CD14-positive monocyte (primary cell): ENCODE measurements around the gene ESRRB. TPM values are rescaled to one million over a fixed set of nuclear protein-coding genes. Genes with fewer than 3 reads are reported as not detected.

Source experiments
- DNase-seq, 3 donors: peaks; one replicate each; pipeline ENCODE4 v3.0.0-alpha.2; 2011 to 2022
- H2AFZ ChIP-seq: 2 replicates; pipeline ENCODE4 v1.6.0; 2012; ENCODE audit warnings: mild to moderate bottlenecking, low read depth, low read length, inconsistent platforms; ENCODE audit not compliant: insufficient read depth, poor library complexity, severe bottlenecking
- H3K27ac ChIP-seq, 2 donors: 1 replicate in 1 of 2; 2 replicates in 1 of 2; pipeline ENCODE4 v1.5.1; 2012 to 2013; ENCODE audit warnings: low read length in 2 of 2, control low read depth in 1 of 2, inconsistent platforms in 1 of 2, low read depth in 1 of 2, mild to moderate bottlenecking in 1 of 2
- H3K27me3 ChIP-seq, 2 donors: one replicate each; pipeline versions ENCODE4 v1.6.0 to v1.6.1; 2011 to 2013; ENCODE audit warnings: low read length in 2 of 2; ENCODE audit not compliant: control insufficient read depth in 2 of 2, insufficient read depth in 2 of 2
- H3K36me3 ChIP-seq, 2 donors: replicated peaks in 1 of 2; 1 replicate in 1 of 2; 2 replicates in 1 of 2; pipeline versions ENCODE4 v1.5.1 to v1.6.1; 2012 to 2013; ENCODE audit warnings: low read length in 2 of 2, control low read depth in 1 of 2, inconsistent platforms in 1 of 2, mild to moderate bottlenecking in 1 of 2; ENCODE audit not compliant: insufficient read depth in 2 of 2, control insufficient read depth in 1 of 2
- H3K4me1 ChIP-seq, 2 donors: 1 replicate in 1 of 2; 2 replicates in 1 of 2; pipeline versions ENCODE4 v1.5.1 to v1.6.1; 2012 to 2013; ENCODE audit warnings: low read length in 2 of 2, control low read depth in 1 of 2, inconsistent platforms in 1 of 2, mild to moderate bottlenecking in 1 of 2, moderate library complexity in 1 of 2; ENCODE audit not compliant: insufficient read depth in 2 of 2, control insufficient read depth in 1 of 2
- H3K4me2 ChIP-seq: replicated peaks from 2 replicates; pipeline ENCODE3; 2012; ENCODE audit warnings: low read length, moderate library complexity, mild to moderate bottlenecking; ENCODE audit not compliant: poor library complexity, severe bottlenecking; ENCODE audit errors: extremely low read depth
- H3K4me3 ChIP-seq, 3 experiments: fragments of 200-600 bp in 1 of 3; sonication (generic) in 1 of 3; replicated peaks in 1 of 3; 1 replicate in 2 of 3; 2 replicates in 1 of 3; pipeline ENCODE4 v1.5.1; 2011 to 2013; ENCODE audit warnings: low read length in 3 of 3, mild to moderate bottlenecking in 3 of 3, control low read depth in 2 of 3, low read depth in 2 of 3, inconsistent platforms in 1 of 3, moderate library complexity in 1 of 3
- H3K79me2 ChIP-seq: 2 replicates; pipeline ENCODE4 v1.6.0; 2012; ENCODE audit warnings: mild to moderate bottlenecking, control low read depth, inconsistent platforms, low read length, moderate library complexity; ENCODE audit not compliant: insufficient read depth
- H3K9ac ChIP-seq: 2 replicates; pipeline ENCODE4 v1.6.0; 2017; ENCODE audit warnings: low read length, mild to moderate bottlenecking; ENCODE audit not compliant: insufficient read depth, poor library complexity, severe bottlenecking
- H3K9me3 ChIP-seq, 2 donors: replicated peaks in 1 of 2; 1 replicate in 1 of 2; 2 replicates in 1 of 2; pipeline versions ENCODE4 v1.5.1 to v1.6.1; 2012 to 2013; ENCODE audit warnings: low read length in 2 of 2, control low read depth in 1 of 2; ENCODE audit not compliant: control insufficient read depth in 1 of 2, insufficient read depth in 1 of 2
- H4K20me1 ChIP-seq: 2 replicates; pipeline ENCODE4 v1.6.0; 2012; ENCODE audit warnings: mild to moderate bottlenecking, low read length, control low read depth, moderate library complexity; ENCODE audit not compliant: insufficient read depth
- H3K27ac Mint-ChIP-seq, 7 donors: one replicate each; pipeline ENCODE4 v1.8.0; 2020; ENCODE audit warnings: mild to moderate bottlenecking in 7 of 7, mixed read lengths in 7 of 7, moderate library complexity in 6 of 7, inconsistent platforms in 2 of 7
- H3K27me3 Mint-ChIP-seq, 3 donors: one replicate each; pipeline ENCODE4 v1.8.0; 2021 to 2022; ENCODE audit warnings: low read depth in 3 of 3, mild to moderate bottlenecking in 3 of 3, mixed read lengths in 3 of 3, moderate library complexity in 3 of 3, inconsistent platforms in 1 of 3
- H3K36me3 Mint-ChIP-seq, 2 donors: one replicate each; pipeline ENCODE4 v1.8.0; 2020; ENCODE audit warnings: mixed read lengths in 2 of 2, inconsistent platforms in 1 of 2, mild to moderate bottlenecking in 1 of 2
- H3K4me1 Mint-ChIP-seq: one replicate; pipeline ENCODE4 v1.8.0; 2020; ENCODE audit warnings: mild to moderate bottlenecking, mixed read lengths
- H3K4me3 Mint-ChIP-seq, 2 donors: one replicate each; pipeline ENCODE4 v1.8.0; 2020; ENCODE audit warnings: mild to moderate bottlenecking in 2 of 2, mixed read lengths in 2 of 2, moderate library complexity in 1 of 2
- H3K9me3 Mint-ChIP-seq, 7 donors: one replicate each; pipeline ENCODE4 v1.8.0; 2020 to 2022; ENCODE audit warnings: mixed read lengths in 7 of 7, mild to moderate bottlenecking in 6 of 7, moderate library complexity in 6 of 7, inconsistent platforms in 2 of 7
- CTCF ChIP-seq: fragments of 200-600 bp; IDR thresholded peaks from one replicate; pipeline ENCODE4 v1.8.0; 2022; ENCODE audit warnings: antibody characterized with exemption, mild to moderate bottlenecking
- WGBS: methylation state at CpG from one replicate; pipeline ENCODE4 v1.1.5; 2013; ENCODE audit warnings: missing lambda C conversion rate; ENCODE audit not compliant: insufficient coverage; 5-methylcytosine and 5-hydroxymethylcytosine counted together
- intact Hi-C, 2 donors: fragments of 100-400 bp; cut with micrococcal nuclease; formaldehyde crosslinking; loops; one replicate each; pipeline versions ENCODE4 v1.15.0 to v1.15.1; 2023
- polyA plus RNA-seq, 3 donors: library from polyadenylated mRNA; depleted of rRNA in 1 of 3; unstranded in 2 of 3; stranded (reverse) in 1 of 3; fragments of 300-500 nt in 2 of 3; fragments of >200 nt in 1 of 3; fragmentation: Illumina TruSeq in 2 of 3; gene quantifications; 1 replicate in 2 of 3; 2 replicates in 1 of 3; pipeline ENCODE4 v1.2.3, GENCODE V29; 2012 to 2021

The ESRRB gene
- polyA plus RNA-seq, 3 donors, result 0.03 TPM; not detected in 2

DNA sequence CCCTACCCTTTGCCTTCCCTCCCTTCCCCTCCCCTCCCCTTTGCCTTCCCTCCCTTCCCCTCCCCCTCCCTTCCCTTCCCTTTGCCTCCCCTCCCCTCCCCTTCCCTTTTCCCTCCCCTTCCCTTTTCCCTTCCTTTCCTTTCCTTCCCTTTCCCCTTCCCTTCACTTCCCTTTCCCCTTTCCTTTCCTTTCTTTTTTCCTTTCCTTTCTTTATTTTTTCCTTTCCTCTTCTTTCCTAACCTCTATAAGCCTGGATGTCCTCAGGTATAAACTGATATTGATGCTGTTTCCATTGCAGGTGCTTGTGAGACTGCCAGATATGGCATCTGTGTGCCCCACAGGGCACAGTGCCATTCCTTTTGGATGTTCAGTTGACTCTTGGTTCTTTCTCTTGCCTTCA lies 163.2 kb downstream of the ESRRB start:
- peaks cover 4% of the 10 kb centered on the region for H3K4me1 Mint-ChIP-seq
- Histone ChIP-seq H3K27ac (no peak overlapping the region), H3K4me3 (no peak overlapping the region), H3K27me3 (no peaks in the 10 kb centered on the region), H3K36me3 (no peaks in the 10 kb centered on the region), H3K4me1 (no peaks in the 10 kb centered on the region), H3K4me2 (no peak overlapping the region), H3K79me2 (no peaks in the 10 kb centered on the region), H2AFZ (no peak overlapping the region), H3K9me3 (no peaks in the 10 kb centered on the region), H3K9ac (no peak overlapping the region), H4K20me1 (no peaks in the 10 kb centered on the region)
- DNase-seq, result no peak
- H3K27me3 Mint-ChIP-seq, result peaks cover 3 to 9% (median 5%) of the 10 kb centered on the region in 3 donors
- H3K9me3 Mint-ChIP-seq, result peaks cover 0 to 4% (median 0%) of the 10 kb centered on the region in 7 donors
- H3K4me3 Mint-ChIP-seq, result no peak overlapping the region
- H3K36me3 Mint-ChIP-seq, result no peaks in the 10 kb centered on the region
- intact Hi-C loops, result no loop called here
- peak overlapping the region in 1 of 7 donors; percentile 65 for H3K27ac Mint-ChIP-seq
- no peak for TF ChIP-seq CTCF

DNA sequence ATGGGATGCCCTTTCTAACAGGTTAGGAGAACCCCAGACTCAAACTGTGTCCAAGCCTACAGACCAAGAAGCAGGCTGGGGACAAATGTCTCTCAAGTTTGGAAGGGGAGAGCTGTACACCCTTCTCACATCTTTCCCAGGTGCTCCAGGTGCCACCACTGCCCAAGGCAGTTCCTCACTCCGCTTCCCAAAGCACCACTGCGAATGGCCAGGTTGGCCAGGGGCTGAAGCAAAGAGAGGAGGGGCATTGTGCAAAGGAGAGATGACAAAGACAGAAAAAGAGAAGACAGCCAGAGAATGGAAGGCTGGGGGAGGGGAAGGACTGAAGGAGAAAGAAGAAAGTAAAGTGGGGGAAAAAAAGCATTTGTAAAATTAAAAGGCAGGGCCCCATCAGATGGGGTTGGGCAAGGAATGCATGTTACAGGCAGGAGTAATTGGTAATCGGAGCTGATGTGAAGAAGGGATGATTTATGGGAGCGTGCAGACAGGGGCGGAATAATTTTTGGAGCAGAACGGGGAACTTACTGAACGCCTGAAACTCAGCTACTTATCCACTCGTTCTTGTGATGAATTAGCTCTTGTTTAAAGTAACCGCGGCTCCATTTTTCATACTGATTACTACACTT lies 165.8 kb downstream of the ESRRB start:
- DNase-seq, result no peak
- Mint-ChIP-seq H3K9me3 (peaks cover 0 to 3% (median 0%) of the 10 kb centered on the region in 7 donors), H3K4me1 (peaks cover 4% of the 10 kb centered on the region), H3K27me3 (peaks cover 3 to 11% (median 6%) of the 10 kb centered on the region in 3 donors), H3K4me3 (peak overlapping the region; percentile 3 to 71), H3K27ac (peak overlapping the region in 1 of 7 donors; percentile 78), H3K36me3 (no peaks in the 10 kb centered on the region)
- H3K36me3 ChIP-seq, result no peaks in the 10 kb centered on the region
- no peaks in the 10 kb centered on the region for H3K9me3 ChIP-seq
- no peak overlapping the region for H3K9ac ChIP-seq
- H3K4me1 ChIP-seq, result no peaks in the 10 kb centered on the region
- H3K4me3 ChIP-seq, result no peak overlapping the region
- no peak overlapping the region for H3K27ac ChIP-seq
- intact Hi-C loops, result no loop called here
- H3K79me2 ChIP-seq, result no peaks in the 10 kb centered on the region
- no peak overlapping the region for H3K4me2 ChIP-seq
- no peak overlapping the region for H2AFZ ChIP-seq
- no peak for TF ChIP-seq CTCF
- no CpG with 5 or more reads among the region's 10 CpGs for WGBS
- no peaks in the 10 kb centered on the region for H4K20me1 ChIP-seq
- H3K27me3 ChIP-seq, result no peaks in the 10 kb centered on the region
